Ovary (tissue), 9 donors: Measurements from ENCODE around the gene CCDC86. TPM values are rescaled to one million over a fixed set of nuclear protein-coding genes. Genes with fewer than 3 reads are reported as not detected.
A peak's percentile ranks its signal among the peaks of the same experiment; 100 is the strongest.

Experiments
- DNase-seq, 5 donors: peaks; one replicate each; pipeline ENCODE4 v3.0.0-alpha.2; 2019 to 2020
- H3K27ac ChIP-seq, 2 donors: fragments of 200-600 bp; one replicate each; pipeline versions ENCODE4 v1.5.1 to v1.8.0; 2019 to 2022
- H3K27me3 ChIP-seq: fragments of 200-600 bp; one replicate; pipeline ENCODE4 v1.8.0; 2022
- H3K36me3 ChIP-seq: fragments of 200-600 bp; sonication (generic); one replicate; pipeline ENCODE4 v1.5.1; 2019
- H3K4me1 ChIP-seq: one replicate; pipeline ENCODE4 v1.8.1; 2013; ENCODE audit warnings: mild to moderate bottlenecking, moderate library complexity; ENCODE audit not compliant: insufficient read depth
- H3K4me3 ChIP-seq: fragments of 200-600 bp; sonication (generic); one replicate; pipeline ENCODE4 v1.5.1; 2017
- H3K9me3 ChIP-seq, 2 donors: fragments of 200-600 bp in 1 of 2; sonication (generic) in 1 of 2; one replicate each; pipeline versions ENCODE4 v1.5.1 to v1.8.1; 2013 to 2019; ENCODE audit warnings: mild to moderate bottlenecking in 1 of 2, moderate library complexity in 1 of 2
- EP300 ChIP-seq: sonication (generic); formaldehyde crosslinking; IDR thresholded peaks from one replicate; pipeline ENCODE4 v1.6.1; 2017; ENCODE audit warnings: antibody characterized with exemption
- POLR2A ChIP-seq: fragments of 450-650 bp; IDR thresholded peaks from one replicate; pipeline ENCODE4 v1.6.1; 2017; ENCODE audit warnings: antibody characterized with exemption, mild to moderate bottlenecking, moderate library complexity
- WGBS, 3 donors: extraction: QIAGEN DNeasy Blood & Tissue Kit in 1 of 3; methylation state at CpG; one replicate each; pipeline versions ENCODE4 v1.1.5 to v1.1.7; 2013 to 2017; 5-methylcytosine and 5-hydroxymethylcytosine counted together
- intact Hi-C, 4 donors: fragments of 100-400 bp; cut with DNase I; formaldehyde crosslinking; loops; one replicate each; pipeline versions ENCODE4 v1.11.0 to v1.15.1; 2022 to 2023
- polyA plus RNA-seq, 2 donors: library from polyadenylated mRNA; stranded (reverse); fragments of 200-250 nt in 1 of 2; fragments of 350-450 nt in 1 of 2; fragmentation: Illumina TruSeq in 1 of 2; extraction: RNeasy Lipid Tissue Mini Kit (QIAGEN cat#74804) in 1 of 2; gene quantifications; one replicate each; pipeline ENCODE4 v1.2.3, GENCODE V29; 2013 to 2014
- total RNA-seq, 7 donors: library from RNA; depleted of rRNA in 2 of 7; stranded (reverse); fragments of >200 nt in 2 of 7; fragmentation: NEBNext Ultra II Directional in 3 of 7; extraction: Animal tissue kit (Norgen Biotek cat#: 25700) in 3 of 7; gene quantifications; one replicate each; pipeline versions ENCODE4 v1.1.0 to v1.2.4, GENCODE V29; 2016 to 2023
- TF ChIP-seq, protein P1 (sequence below), 3 donors: fragments of 450-650 bp in 2 of 3; fragments of 200-600 bp in 1 of 3; IDR thresholded peaks; one replicate each; pipeline versions ENCODE4 v1.5.1 to v1.8.0; 2016 to 2022; ENCODE audit warnings: antibody characterized with exemption in 3 of 3, mild to moderate bottlenecking in 1 of 3
- donor health status: DM: no; HTN: no; CAD: no; lungs with moderate emphysema.
- donor health status: DM: no; HTN: no; CAD: no.
- donor health status: Bipolar disorder and iron deficiency.
- donor health status: DM: yes; HTN: yes; CAD: no.
- donor health status: DM: no; HTN: no; CAD: no.
- donor health status: DM: yes; HTN: yes; CAD: no.

Gene CCDC86
- total and polyA plus RNA-seq, 9 donors: 7.0 to 32.9 (median 19.8) TPM

DNA sequence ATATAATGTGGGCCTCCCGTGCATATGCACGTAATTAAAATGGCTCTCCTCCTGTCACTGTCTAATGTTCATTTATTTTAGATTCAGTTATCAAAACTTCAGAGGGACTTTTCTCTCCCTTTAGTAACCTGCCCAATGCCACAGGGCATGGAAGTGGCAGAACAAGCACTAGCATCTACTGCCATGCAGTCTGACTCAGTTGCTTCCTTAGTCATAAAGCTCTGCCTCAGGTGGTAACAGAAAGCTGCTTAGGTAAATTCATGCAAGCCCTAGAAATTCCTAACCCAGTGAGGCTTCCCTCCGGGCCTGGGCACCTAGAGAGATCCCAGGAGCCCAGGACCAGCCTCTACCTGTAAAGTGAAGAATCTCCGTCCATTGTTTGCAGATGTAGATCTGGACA is 55.6 kb downstream of the CCDC86 start:
- Histone ChIP-seq H3K4me3 (no peak overlapping the region), H3K36me3 (no peaks in the 10 kb centered on the region), H3K27ac (no peak overlapping the region), H3K4me1 (no peaks in the 10 kb centered on the region), H3K27me3 (no peaks in the 10 kb centered on the region), H3K9me3 (no peaks in the 10 kb centered on the region)
- DNase-seq: no peak
- 92 to 93% (median 93%) methylated on average over 4 of the region's 4 CpGs for WGBS, 3 donors
- no peak for TF ChIP-seq EP300
- TF ChIP-seq, protein P1, sequence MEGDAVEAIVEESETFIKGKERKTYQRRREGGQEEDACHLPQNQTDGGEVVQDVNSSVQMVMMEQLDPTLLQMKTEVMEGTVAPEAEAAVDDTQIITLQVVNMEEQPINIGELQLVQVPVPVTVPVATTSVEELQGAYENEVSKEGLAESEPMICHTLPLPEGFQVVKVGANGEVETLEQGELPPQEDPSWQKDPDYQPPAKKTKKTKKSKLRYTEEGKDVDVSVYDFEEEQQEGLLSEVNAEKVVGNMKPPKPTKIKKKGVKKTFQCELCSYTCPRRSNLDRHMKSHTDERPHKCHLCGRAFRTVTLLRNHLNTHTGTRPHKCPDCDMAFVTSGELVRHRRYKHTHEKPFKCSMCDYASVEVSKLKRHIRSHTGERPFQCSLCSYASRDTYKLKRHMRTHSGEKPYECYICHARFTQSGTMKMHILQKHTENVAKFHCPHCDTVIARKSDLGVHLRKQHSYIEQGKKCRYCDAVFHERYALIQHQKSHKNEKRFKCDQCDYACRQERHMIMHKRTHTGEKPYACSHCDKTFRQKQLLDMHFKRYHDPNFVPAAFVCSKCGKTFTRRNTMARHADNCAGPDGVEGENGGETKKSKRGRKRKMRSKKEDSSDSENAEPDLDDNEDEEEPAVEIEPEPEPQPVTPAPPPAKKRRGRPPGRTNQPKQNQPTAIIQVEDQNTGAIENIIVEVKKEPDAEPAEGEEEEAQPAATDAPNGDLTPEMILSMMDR (IDR thresholded peaks at IDR 0.05): no peak
- TF ChIP-seq POLR2A: no peak
- intact Hi-C loops: loop anchor here (5.0 to 10.0 kb wide), 4 partner anchors 53 to 190 kb away; partner anchors contain the start of genes CCDC86 (in 1 of the 4) and MS4A10 (in 1 of the 4)

DNA sequence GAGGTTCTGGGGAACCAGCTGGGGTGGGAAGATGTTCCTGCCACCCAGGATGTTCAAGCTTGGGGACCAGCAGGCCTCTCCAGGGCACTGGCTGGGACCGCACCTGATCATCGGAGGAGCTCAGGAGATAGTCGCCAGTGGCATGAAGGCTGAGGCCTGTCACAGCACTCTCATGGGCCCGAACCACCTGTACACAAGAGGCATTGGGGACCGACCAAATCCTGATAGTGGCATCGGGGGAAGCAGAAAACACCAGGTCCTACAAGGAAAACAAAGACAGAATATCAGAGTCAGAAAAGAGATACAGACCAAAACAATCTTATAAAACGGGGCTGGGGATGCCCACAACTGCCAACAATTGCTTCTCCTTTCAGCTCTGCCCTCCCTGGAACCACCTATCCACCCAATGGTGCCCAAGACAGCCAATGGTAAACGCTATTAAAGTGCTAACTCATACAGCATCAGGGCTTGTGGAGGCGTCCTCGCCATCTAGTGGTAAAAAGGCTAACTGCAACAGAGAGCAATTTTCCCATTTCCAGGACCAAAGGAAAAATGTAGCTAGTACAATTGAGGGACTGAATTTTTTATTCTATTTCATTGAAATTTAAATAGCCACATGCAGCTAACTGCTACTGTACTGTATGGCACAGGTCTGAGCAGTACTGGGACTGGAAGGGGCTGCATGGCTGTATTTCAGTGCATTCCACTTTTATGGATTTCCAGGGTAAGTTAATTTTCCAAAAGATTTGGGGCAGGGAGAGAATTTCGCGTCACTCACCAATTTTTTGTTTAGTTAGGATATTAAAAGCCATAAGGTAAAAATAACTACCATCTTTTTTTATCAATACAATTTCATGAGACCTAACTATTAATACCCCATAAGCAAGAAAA is 57.4 kb downstream of the CCDC86 start:
- no peak overlapping the region for H3K27ac ChIP-seq
- TF ChIP-seq EP300 (no peak), POLR2A (no peak)
- TF ChIP-seq, protein P1 (IDR thresholded peaks at IDR 0.05): peak; percentile 80 to 90 (median 83)
- no peaks in the 10 kb centered on the region for H3K4me1 ChIP-seq
- no peaks in the 10 kb centered on the region for H3K27me3 ChIP-seq
- DNase-seq: peak in 1 of 5 donors; percentile 44
- H3K36me3 ChIP-seq: no peaks in the 10 kb centered on the region
- no peaks in the 10 kb centered on the region for H3K9me3 ChIP-seq
- WGBS, 3 donors: 52 to 60% (median 56%) methylated on average over 12 of the region's 12 CpGs
- intact Hi-C loops: loop anchor here (5.0 to 10.0 kb wide), 4 partner anchors 54 to 192 kb away; partner anchors contain the start of genes CCDC86 (in 1 of the 4) and MS4A10 (in 1 of the 4)
- H3K4me3 ChIP-seq: no peak overlapping the region

DNA sequence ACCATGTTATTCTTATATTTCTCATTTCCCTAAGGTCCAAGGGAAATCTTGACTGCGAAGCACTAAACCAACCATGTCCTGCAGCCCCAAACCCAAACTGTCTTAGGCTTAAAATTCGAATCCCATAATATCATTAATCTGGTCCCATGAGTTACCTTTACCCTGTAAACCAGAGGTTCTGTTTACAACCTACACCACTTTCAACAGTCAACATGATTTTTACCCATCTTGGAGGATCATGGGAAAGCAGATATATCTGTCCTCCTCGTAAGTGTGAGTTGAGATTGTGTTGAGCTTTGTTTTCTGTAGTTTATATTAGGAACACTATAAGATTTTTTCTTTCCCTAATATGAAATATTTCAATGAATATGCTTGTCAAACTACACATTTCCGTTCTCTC is 58.1 kb downstream of the CCDC86 start:
- Histone ChIP-seq H3K36me3 (no peaks in the 10 kb centered on the region), H3K27me3 (no peaks in the 10 kb centered on the region), H3K4me3 (no peak overlapping the region), H3K4me1 (peaks cover 3% of the 10 kb centered on the region), H3K27ac (no peak overlapping the region), H3K9me3 (no peaks in the 10 kb centered on the region)
- intact Hi-C loops: loop anchor here (5.0 to 10.0 kb wide), 5 partner anchors 55 to 193 kb away; partner anchors contain the start of genes CCDC86 (in 1 of the 4) and MS4A10 (in 1 of the 4)
- WGBS, 3 donors: 63 to 74% (median 73%) methylated on average over 4 of the region's 4 CpGs
- no peak for TF ChIP-seq EP300
- no peak for TF ChIP-seq POLR2A
- TF ChIP-seq, protein P1 (IDR thresholded peaks at IDR 0.05): no peak
- DNase-seq: no peak

Other genes with a start within 250 kb of the CCDC86 start
- 10 to 100 TPM in 1 of 7 donors, 1 to 10 TPM in 4, under 1 TPM in 1, not detected in 1; 0.96 to 30.9 (median 2.5) TPM for gene MS4A8, start 142.5 kb upstream of the CCDC86 start, total RNA-seq
- under 1 TPM in 1 of 2 donors, not detected in 1; 0.45 TPM for gene MS4A8, start 142.5 kb upstream of the CCDC86 start, polyA plus RNA-seq
- not detected for gene MS4A18, start 117.4 kb upstream of the CCDC86 start, total RNA-seq
- not detected for gene MS4A18, start 117.4 kb upstream of the CCDC86 start, polyA plus RNA-seq
- 1 to 10 TPM in 1 of 7 donors, under 1 TPM in 1, not detected in 5; 0.33 to 1.1 TPM for gene MS4A15, start 85.2 kb upstream of the CCDC86 start, total RNA-seq
- under 1 TPM in 1 of 2 donors, not detected in 1; 0.15 TPM for gene MS4A15, start 85.2 kb upstream of the CCDC86 start, polyA plus RNA-seq
- gene MS4A10, start 56.8 kb upstream of the CCDC86 start, total RNA-seq: under 1 TPM in 1 of 7 donors, not detected in 6; 0.36 TPM
- gene MS4A10, start 56.8 kb upstream of the CCDC86 start, polyA plus RNA-seq: not detected
- gene PTGDR2, start 13.8 kb downstream of the CCDC86 start, total RNA-seq: under 1 TPM in 5 of 7 donors, not detected in 2; 0.10 to 0.46 (median 0.15) TPM
- under 1 TPM; 0.07 to 0.42 TPM for gene PTGDR2, start 13.8 kb downstream of the CCDC86 start, polyA plus RNA-seq
- gene ZP1, start 25.4 kb downstream of the CCDC86 start, total RNA-seq: not detected
- under 1 TPM in 1 of 2 donors, not detected in 1; 0.17 TPM for gene ZP1, start 25.4 kb downstream of the CCDC86 start, polyA plus RNA-seq
- gene PRPF19, start 64.5 kb downstream of the CCDC86 start, total RNA-seq: 100 to 1,000 TPM in 2 of 7 donors, 10 to 100 TPM in 5; 44.1 to 109 (median 97.2) TPM
- 10 to 100 TPM; 66.2 to 73.4 TPM for gene PRPF19, start 64.5 kb downstream of the CCDC86 start, polyA plus RNA-seq
- gene TMEM109, start 72.0 kb downstream of the CCDC86 start, total RNA-seq: 100 to 1,000 TPM in 5 of 7 donors, 10 to 100 TPM in 2; 88.7 to 143 (median 109) TPM
- 100 to 1,000 TPM; 133 to 145 TPM for gene TMEM109, start 72.0 kb downstream of the CCDC86 start, polyA plus RNA-seq
- 10 to 100 TPM; 16.5 to 34.1 (median 21.3) TPM for gene TMEM132A, start 82.3 kb downstream of the CCDC86 start, total RNA-seq
- 10 to 100 TPM in 1 of 2 donors, 1 to 10 TPM in 1; 2.9 to 21.3 TPM for gene TMEM132A, start 82.3 kb downstream of the CCDC86 start, polyA plus RNA-seq
- 10 to 100 TPM; 25.3 to 55.8 (median 43.9) TPM for gene SLC15A3, start 110.1 kb downstream of the CCDC86 start, total RNA-seq
- gene SLC15A3, start 110.1 kb downstream of the CCDC86 start, polyA plus RNA-seq: 10 to 100 TPM; 27.2 to 38.9 TPM
- gene CD6, start 129.6 kb downstream of the CCDC86 start, total RNA-seq: 1 to 10 TPM in 3 of 7 donors, under 1 TPM in 4; 0.42 to 2.2 (median 0.69) TPM
- 1 to 10 TPM in 1 of 2 donors, under 1 TPM in 1; 0.44 to 3.4 TPM for gene CD6, start 129.6 kb downstream of the CCDC86 start, polyA plus RNA-seq